ENCODE results near the gene HIGD1A. TPM values are rescaled to one million over a fixed set of nuclear protein-coding genes. Genes with fewer than 3 reads are reported as not detected.
A peak's percentile ranks its signal among the peaks of the same experiment; 100 is the strongest.

HIGD1A gene
- total RNA-seq, 1 experiment from 2014 or later, result 80.7 TPM

- TF ChIP-seq, protein P1, sequence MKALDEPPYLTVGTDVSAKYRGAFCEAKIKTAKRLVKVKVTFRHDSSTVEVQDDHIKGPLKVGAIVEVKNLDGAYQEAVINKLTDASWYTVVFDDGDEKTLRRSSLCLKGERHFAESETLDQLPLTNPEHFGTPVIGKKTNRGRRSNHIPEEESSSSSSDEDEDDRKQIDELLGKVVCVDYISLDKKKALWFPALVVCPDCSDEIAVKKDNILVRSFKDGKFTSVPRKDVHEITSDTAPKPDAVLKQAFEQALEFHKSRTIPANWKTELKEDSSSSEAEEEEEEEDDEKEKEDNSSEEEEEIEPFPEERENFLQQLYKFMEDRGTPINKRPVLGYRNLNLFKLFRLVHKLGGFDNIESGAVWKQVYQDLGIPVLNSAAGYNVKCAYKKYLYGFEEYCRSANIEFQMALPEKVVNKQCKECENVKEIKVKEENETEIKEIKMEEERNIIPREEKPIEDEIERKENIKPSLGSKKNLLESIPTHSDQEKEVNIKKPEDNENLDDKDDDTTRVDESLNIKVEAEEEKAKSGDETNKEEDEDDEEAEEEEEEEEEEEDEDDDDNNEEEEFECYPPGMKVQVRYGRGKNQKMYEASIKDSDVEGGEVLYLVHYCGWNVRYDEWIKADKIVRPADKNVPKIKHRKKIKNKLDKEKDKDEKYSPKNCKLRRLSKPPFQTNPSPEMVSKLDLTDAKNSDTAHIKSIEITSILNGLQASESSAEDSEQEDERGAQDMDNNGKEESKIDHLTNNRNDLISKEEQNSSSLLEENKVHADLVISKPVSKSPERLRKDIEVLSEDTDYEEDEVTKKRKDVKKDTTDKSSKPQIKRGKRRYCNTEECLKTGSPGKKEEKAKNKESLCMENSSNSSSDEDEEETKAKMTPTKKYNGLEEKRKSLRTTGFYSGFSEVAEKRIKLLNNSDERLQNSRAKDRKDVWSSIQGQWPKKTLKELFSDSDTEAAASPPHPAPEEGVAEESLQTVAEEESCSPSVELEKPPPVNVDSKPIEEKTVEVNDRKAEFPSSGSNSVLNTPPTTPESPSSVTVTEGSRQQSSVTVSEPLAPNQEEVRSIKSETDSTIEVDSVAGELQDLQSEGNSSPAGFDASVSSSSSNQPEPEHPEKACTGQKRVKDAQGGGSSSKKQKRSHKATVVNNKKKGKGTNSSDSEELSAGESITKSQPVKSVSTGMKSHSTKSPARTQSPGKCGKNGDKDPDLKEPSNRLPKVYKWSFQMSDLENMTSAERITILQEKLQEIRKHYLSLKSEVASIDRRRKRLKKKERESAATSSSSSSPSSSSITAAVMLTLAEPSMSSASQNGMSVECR (CRISPR knock-in tag; IDR thresholded peaks at IDR 0.05; ENCODE audit: borderline replicate concordance), result no peak
- TF ChIP-seq MLX (CRISPR knock-in tag; IDR thresholded peaks at IDR 0.05), result no peak
- TF ChIP-seq, protein P2, sequence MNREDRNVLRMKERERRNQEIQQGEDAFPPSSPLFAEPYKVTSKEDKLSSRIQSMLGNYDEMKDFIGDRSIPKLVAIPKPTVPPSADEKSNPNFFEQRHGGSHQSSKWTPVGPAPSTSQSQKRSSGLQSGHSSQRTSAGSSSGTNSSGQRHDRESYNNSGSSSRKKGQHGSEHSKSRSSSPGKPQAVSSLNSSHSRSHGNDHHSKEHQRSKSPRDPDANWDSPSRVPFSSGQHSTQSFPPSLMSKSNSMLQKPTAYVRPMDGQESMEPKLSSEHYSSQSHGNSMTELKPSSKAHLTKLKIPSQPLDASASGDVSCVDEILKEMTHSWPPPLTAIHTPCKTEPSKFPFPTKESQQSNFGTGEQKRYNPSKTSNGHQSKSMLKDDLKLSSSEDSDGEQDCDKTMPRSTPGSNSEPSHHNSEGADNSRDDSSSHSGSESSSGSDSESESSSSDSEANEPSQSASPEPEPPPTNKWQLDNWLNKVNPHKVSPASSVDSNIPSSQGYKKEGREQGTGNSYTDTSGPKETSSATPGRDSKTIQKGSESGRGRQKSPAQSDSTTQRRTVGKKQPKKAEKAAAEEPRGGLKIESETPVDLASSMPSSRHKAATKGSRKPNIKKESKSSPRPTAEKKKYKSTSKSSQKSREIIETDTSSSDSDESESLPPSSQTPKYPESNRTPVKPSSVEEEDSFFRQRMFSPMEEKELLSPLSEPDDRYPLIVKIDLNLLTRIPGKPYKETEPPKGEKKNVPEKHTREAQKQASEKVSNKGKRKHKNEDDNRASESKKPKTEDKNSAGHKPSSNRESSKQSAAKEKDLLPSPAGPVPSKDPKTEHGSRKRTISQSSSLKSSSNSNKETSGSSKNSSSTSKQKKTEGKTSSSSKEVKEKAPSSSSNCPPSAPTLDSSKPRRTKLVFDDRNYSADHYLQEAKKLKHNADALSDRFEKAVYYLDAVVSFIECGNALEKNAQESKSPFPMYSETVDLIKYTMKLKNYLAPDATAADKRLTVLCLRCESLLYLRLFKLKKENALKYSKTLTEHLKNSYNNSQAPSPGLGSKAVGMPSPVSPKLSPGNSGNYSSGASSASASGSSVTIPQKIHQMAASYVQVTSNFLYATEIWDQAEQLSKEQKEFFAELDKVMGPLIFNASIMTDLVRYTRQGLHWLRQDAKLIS (CRISPR knock-in tag; IDR thresholded peaks at IDR 0.05; ENCODE audit: borderline replicate concordance), result no peak
- no peak for TF ChIP-seq HMGXB4 (CRISPR knock-in tag; IDR thresholded peaks at IDR 0.05)
Measured at GRCh38 chr3:42844815-42845214, 40.5 kb upstream of the HIGD1A start (continued).

- no peaks in the 10 kb centered on the region for H3K36me3 Mint-ChIP-seq
- POLR2A ChIA-PET, result no interaction called here
- DNase-seq (ENCODE audit: low spot score) (peak; percentile 33), ATAC-seq (peak; percentile 34)
- CTCF ChIA-PET, result interaction anchor here (3.3 kb wide), 1 partner anchor 13 kb away, joined by 13 read pairs; no protein-coding TSS in a partner anchor
- H3K4me1 Mint-ChIP-seq, result peaks cover 14% of the 10 kb centered on the region
- H3K27me3 Mint-ChIP-seq (ENCODE audit: low read depth), result no peaks in the 10 kb centered on the region
- TF ChIP-seq ZNF232 (CRISPR knock-in tag; IDR thresholded peaks at IDR 0.05), result no peak
- peak; percentile 89 for TF ChIP-seq ZNF423 (CRISPR knock-in tag; IDR thresholded peaks at IDR 0.05)
- H3K4me3 Mint-ChIP-seq, result no peak overlapping the region
- no peaks in the 10 kb centered on the region for H3K9me3 Mint-ChIP-seq
- H3K27ac Mint-ChIP-seq, result no peak overlapping the region
Measured at GRCh38 chr3:42844412-42844713, 40.1 kb upstream of the HIGD1A start.

DNA sequence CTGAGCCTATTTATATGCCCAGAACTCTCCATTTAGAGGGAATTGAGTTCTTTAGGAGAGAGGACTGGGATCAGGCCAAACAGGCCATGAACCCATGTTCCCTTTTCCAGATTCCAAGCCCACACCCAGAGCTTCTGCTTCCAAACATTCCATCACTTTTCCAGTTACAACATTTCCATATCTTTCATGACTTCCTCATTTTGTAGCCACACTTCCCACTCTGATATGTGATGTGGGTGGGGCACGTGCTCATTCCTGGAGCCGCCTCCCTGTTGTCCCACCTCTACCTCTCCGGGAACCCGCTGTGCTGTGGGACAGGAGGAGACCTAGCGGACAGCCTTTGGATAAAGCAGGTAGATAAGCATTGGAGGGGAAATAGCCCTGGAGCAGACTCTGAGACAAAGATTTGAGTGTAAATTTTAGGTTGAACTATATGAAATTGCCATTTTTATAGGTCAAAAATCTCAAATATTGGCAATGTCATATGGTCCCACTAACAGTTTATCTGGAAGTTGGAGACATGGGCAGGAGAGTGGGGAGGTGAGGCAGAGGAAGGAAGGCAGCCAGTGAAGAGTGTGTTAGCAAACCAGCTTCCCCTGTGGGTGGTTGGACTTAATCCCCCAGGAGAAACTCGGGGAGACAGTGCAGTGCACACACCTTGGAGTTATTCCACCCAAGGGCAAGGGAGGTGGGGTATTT is 39.6 kb upstream of the HIGD1A start:
- no peak overlapping the region for H3K27ac Mint-ChIP-seq
- no peak for ATAC-seq
- no peak for DNase-seq (ENCODE audit: low spot score)
- no peak for TF ChIP-seq FOXK1 (CRISPR knock-in tag; IDR thresholded peaks at IDR 0.05)
- TF ChIP-seq HMGA2 (CRISPR knock-in tag; IDR thresholded peaks at IDR 0.05), result no peak
- no peak for TF ChIP-seq ZNF219 (CRISPR knock-in tag; IDR thresholded peaks at IDR 0.05; ENCODE audit: borderline replicate concordance)
- TF ChIP-seq, protein P3, sequence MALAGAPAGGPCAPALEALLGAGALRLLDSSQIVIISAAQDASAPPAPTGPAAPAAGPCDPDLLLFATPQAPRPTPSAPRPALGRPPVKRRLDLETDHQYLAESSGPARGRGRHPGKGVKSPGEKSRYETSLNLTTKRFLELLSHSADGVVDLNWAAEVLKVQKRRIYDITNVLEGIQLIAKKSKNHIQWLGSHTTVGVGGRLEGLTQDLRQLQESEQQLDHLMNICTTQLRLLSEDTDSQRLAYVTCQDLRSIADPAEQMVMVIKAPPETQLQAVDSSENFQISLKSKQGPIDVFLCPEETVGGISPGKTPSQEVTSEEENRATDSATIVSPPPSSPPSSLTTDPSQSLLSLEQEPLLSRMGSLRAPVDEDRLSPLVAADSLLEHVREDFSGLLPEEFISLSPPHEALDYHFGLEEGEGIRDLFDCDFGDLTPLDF (CRISPR knock-in tag; IDR thresholded peaks at IDR 0.05), result no peak
- TF ChIP-seq AR (CRISPR knock-in tag; IDR thresholded peaks at IDR 0.05), result no peak
- TF ChIP-seq SMAD4 (CRISPR knock-in tag; IDR thresholded peaks at IDR 0.05), result no peak
- no peak for TF ChIP-seq SMAD3 (CRISPR knock-in tag; IDR thresholded peaks at IDR 0.05; ENCODE audit: borderline replicate concordance)
- no peaks in the 10 kb centered on the region for H3K9me3 Mint-ChIP-seq
- H3K4me3 Mint-ChIP-seq, result no peak overlapping the region
- peaks cover 14% of the 10 kb centered on the region for H3K4me1 Mint-ChIP-seq
- no peaks in the 10 kb centered on the region for H3K36me3 Mint-ChIP-seq
- ChIA-PET CTCF (interaction anchor here (1.3 to 3.3 kb wide), 2 partner anchors 13 to 37 kb away, joined by 4 to 13 read pairs; no protein-coding TSS in a partner anchor), POLR2A (no interaction called here)
- no peaks in the 10 kb centered on the region for H3K27me3 Mint-ChIP-seq (ENCODE audit: low read depth)
